ENCODE measurements around the gene SBK3. TPM values are rescaled to one million over a fixed set of nuclear protein-coding genes. Genes with fewer than 3 reads are reported as not detected.

SBK3 gene
- total RNA-seq, 1 experiment from 2014 or later = 1.2 TPM

- Histone ChIP-seq H3K9me3 (ENCODE audit: control insufficient read depth in 1 of 2, insufficient read depth in 1 of 2, low read depth in 1 of 2, low read length in 2 of 2) (no peaks in the 10 kb centered on the region), H3K9me2 (ENCODE audit: insufficient read depth) (no peaks in the 10 kb centered on the region), H2AFZ (ENCODE audit: low read depth, low read length, poor library complexity, severe bottlenecking) (no peak overlapping the region), H3K4me3 (replicated peaks in 1 of 2; ENCODE audit: low read depth in 1 of 2, low read length in 2 of 2) (no peak overlapping the region), H3K79me2 (ENCODE audit: insufficient read depth, low read length) (no peaks in the 10 kb centered on the region), H3K9ac (ENCODE audit: low read length) (no peak overlapping the region), H3K4me1 (ENCODE audit: control insufficient read depth in 1 of 2, insufficient read depth in 2 of 2, low read length in 2 of 2) (peaks cover 0 to 4% of the 10 kb centered on the region in 2 experiments; a peak in 1 of 4 replicates), H3K36me3 (ENCODE audit: control insufficient read depth in 1 of 2, insufficient read depth in 2 of 2, low read length in 2 of 2) (no peaks in the 10 kb centered on the region), H3K4me2 (ENCODE audit: low read length) (no peak overlapping the region), H3K27me3 (ENCODE audit: insufficient read depth, low read length) (no peaks in the 10 kb centered on the region), H3K27ac (ENCODE audit: low read depth, low read length) (no peak overlapping the region), H4K20me1 (ENCODE audit: insufficient read depth) (no peaks in the 10 kb centered on the region)
- RAD21 ChIA-PET (ENCODE audit: low non-redundant PET in 1 of 2, low total read pairs in 2 of 2, uncharacterized antibody in 2 of 2, unreplicated experiment in 2 of 2) = no interaction called here
- DNase-seq (ENCODE audit: low read depth, low spot score) (no peak), ATAC-seq (no peak)
- POLR2A ChIA-PET = no interaction called here
- BruUV-seq (replicated peaks) = no TSS peak
- CTCF ChIA-PET = no interaction called here
- no peak for TF ChIP-seq YY1 (IDR thresholded peaks at IDR 0.05; ENCODE audit: extremely low read depth, insufficient replicate concordance, low read depth, low read length)
- no peak for TF ChIP-seq CEBPB (IDR thresholded peaks at IDR 0.05; ENCODE audit: low read depth)
- no peak for TF ChIP-seq EZH2phosphoT487 (IDR thresholded peaks at IDR 0.05; ENCODE audit: borderline replicate concordance)
- no peak for TF ChIP-seq TCF7L2 (IDR thresholded peaks at IDR 0.05; ENCODE audit: borderline replicate concordance, extremely low read depth, insufficient read depth, insufficient read length)
- TF ChIP-seq ZFX (IDR thresholded peaks at IDR 0.05) = no peak
- no peak for TF ChIP-seq POLR2AphosphoS5 (IDR thresholded peaks at IDR 0.05; ENCODE audit: low read depth, low read length)
- TF ChIP-seq CTCF (IDR thresholded peaks at IDR 0.05 in 2 of 3, conservative IDR thresholded peaks at IDR 0.05 in 1 of 3; ENCODE audit: borderline replicate concordance in 1 of 3, insufficient read depth in 1 of 3, low read depth in 2 of 3, low read length in 2 of 3) = no peak
- no peak for TF ChIP-seq REST (IDR thresholded peaks at IDR 0.05; ENCODE audit: low read depth)
- TF ChIP-seq ZNF274 (IDR thresholded peaks at IDR 0.05; ENCODE audit: low read depth, low read length) = no peak
- TF ChIP-seq JUND (IDR thresholded peaks at IDR 0.05) = no peak
- no peak for TF ChIP-seq CBX3 (IDR thresholded peaks at IDR 0.05; ENCODE audit: low read depth)
- no peak for TF ChIP-seq ELF1 (IDR thresholded peaks at IDR 0.05; ENCODE audit: borderline replicate concordance, low read depth)
- TF ChIP-seq EGR1 (IDR thresholded peaks at IDR 0.05; ENCODE audit: low read depth) = no peak
- no peak for TF ChIP-seq POLR2A (IDR thresholded peaks at IDR 0.05; ENCODE audit: borderline replicate concordance, extremely low read depth, insufficient read depth, insufficient read length)
- no peak for TF ChIP-seq SRF (IDR thresholded peaks at IDR 0.05; ENCODE audit: low read depth)
- TF ChIP-seq ATF3 (IDR thresholded peaks at IDR 0.05) = no peak
- TF ChIP-seq FOSL1 (IDR thresholded peaks at IDR 0.05; ENCODE audit: low read depth) = no peak
- intact Hi-C loops (cut with micrococcal nuclease) = no loop called here
Observed at GRCh38 chr19:55502197-55502952, 43.0 kb downstream of the SBK3 start.

Data from HCT116 (cell line).